Calu3 (cell line): ENCODE results near the gene DERA. TPM values are rescaled to one million over a fixed set of nuclear protein-coding genes. Genes with fewer than 3 reads are reported as not detected.
"Not testable (repeated sequence)": the region's sequence is repeated elsewhere in the genome, so short reads cannot be mapped to it uniquely, and the experiment has no call there.

Experiments used
- BruUV-seq: library from RNA; stranded (reverse); fragments of 400-500 nt; replicated peaks from 2 replicates; lab custom pipeline; 2021; lab: Mats Ljungman, UMichigan
- CTCF ChIA-PET: fragments of 300-600 bp; sonication (Branson Sonifier 250); formaldehyde crosslinking; loops from one replicate; lab custom pipeline; 2022; ENCODE audit warnings: antibody characterized with exemption; lab: Charles Lee
- DNase-seq: peaks from one replicate; pipeline ENCODE4 v3.0.0; 2022
- H3K27ac Mint-ChIP-seq: one replicate; pipeline ENCODE4 v1.8.0; 2022; ENCODE audit warnings: mixed read lengths; ENCODE audit not compliant: unreplicated experiment
- H3K27me3 Mint-ChIP-seq: one replicate; pipeline ENCODE4 v1.8.0; 2022; ENCODE audit warnings: mixed read lengths; ENCODE audit not compliant: unreplicated experiment
- H3K36me3 Mint-ChIP-seq: one replicate; pipeline ENCODE4 v1.8.0; 2022; ENCODE audit warnings: mild to moderate bottlenecking, moderate library complexity, mixed read lengths; ENCODE audit not compliant: insufficient read depth, unreplicated experiment
- H3K4me1 Mint-ChIP-seq: one replicate; pipeline ENCODE4 v1.8.0; 2022; ENCODE audit warnings: mild to moderate bottlenecking, low read depth, mixed read lengths; ENCODE audit not compliant: unreplicated experiment
- H3K4me3 Mint-ChIP-seq: one replicate; pipeline ENCODE4 v1.8.0; 2022; ENCODE audit warnings: mild to moderate bottlenecking, low read depth, moderate library complexity, mixed read lengths; ENCODE audit not compliant: unreplicated experiment
- H3K9me3 Mint-ChIP-seq: one replicate; pipeline ENCODE4 v1.8.0; 2022; ENCODE audit warnings: low read depth, mixed read lengths; ENCODE audit not compliant: unreplicated experiment
- intact Hi-C: fragments of 100-400 bp; cut with micrococcal nuclease; formaldehyde crosslinking; loops from one replicate; pipeline ENCODE4 v1.10.0; 2022; ENCODE audit not compliant: unreplicated experiment
- total RNA-seq: library from RNA; stranded (reverse); gene quantifications from 2 replicates; pipeline ENCODE4 v1.2.3, GENCODE V29; 2022
- TF ChIP-seq, protein P1 (sequence below): fragments of 200-600 bp; IDR thresholded peaks from one replicate; pipeline ENCODE4 v1.8.0; 2022; ENCODE audit warnings: antibody characterized with exemption; ENCODE audit not compliant: unreplicated experiment

The DERA gene
- total RNA-seq, 1 experiment from 2014 or later, result 29.8 TPM

- Mint-ChIP-seq H3K4me3 (no peak overlapping the region), H3K9me3 (no peaks in the 10 kb centered on the region), H3K36me3 (no peaks in the 10 kb centered on the region), H3K27me3 (no peaks in the 10 kb centered on the region), H3K4me1 (peaks cover 13% of the 10 kb centered on the region), H3K27ac (no peak overlapping the region)
- no TSS peak for BruUV-seq
- CTCF ChIA-PET, result interaction anchor here (0.9 kb wide), 2 partner anchors 17 to 28 kb away, joined by 3 to 4 read pairs; no protein-coding TSS in a partner anchor
- TF ChIP-seq, protein P1, sequence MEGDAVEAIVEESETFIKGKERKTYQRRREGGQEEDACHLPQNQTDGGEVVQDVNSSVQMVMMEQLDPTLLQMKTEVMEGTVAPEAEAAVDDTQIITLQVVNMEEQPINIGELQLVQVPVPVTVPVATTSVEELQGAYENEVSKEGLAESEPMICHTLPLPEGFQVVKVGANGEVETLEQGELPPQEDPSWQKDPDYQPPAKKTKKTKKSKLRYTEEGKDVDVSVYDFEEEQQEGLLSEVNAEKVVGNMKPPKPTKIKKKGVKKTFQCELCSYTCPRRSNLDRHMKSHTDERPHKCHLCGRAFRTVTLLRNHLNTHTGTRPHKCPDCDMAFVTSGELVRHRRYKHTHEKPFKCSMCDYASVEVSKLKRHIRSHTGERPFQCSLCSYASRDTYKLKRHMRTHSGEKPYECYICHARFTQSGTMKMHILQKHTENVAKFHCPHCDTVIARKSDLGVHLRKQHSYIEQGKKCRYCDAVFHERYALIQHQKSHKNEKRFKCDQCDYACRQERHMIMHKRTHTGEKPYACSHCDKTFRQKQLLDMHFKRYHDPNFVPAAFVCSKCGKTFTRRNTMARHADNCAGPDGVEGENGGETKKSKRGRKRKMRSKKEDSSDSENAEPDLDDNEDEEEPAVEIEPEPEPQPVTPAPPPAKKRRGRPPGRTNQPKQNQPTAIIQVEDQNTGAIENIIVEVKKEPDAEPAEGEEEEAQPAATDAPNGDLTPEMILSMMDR, result no peak
- DNase-seq, result no peak
- intact Hi-C loops, result no loop called here
Observed at GRCh38 chr12:15937902-15938301, 26.8 kb downstream of the DERA start.

DNA sequence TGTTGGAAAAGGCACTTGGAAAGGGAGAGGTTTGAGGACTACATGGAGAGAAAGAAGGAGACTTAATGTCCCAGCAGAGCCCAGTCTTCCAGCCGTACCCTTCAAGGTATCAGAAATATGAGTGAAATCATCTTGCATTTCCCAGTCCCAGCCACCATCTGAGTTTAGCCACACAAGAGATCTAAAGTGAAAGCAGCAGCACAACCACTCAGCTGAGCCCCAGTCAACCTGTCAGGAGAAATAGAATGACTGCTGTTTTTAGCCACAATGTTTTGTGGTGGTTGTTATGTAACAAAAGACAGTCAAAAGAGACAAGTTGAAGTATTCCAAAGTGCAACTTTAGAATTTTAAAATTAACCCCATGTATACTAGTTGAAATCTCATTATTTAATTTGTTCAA lies 28.0 kb downstream of the DERA start:
- intact Hi-C loops, result no loop called here
- no peaks in the 10 kb centered on the region for H3K9me3 Mint-ChIP-seq
- H3K4me3 Mint-ChIP-seq, result no peak overlapping the region
- TF ChIP-seq, protein P1, result no peak
- peak overlapping the region; percentile 65 for H3K27ac Mint-ChIP-seq
- BruUV-seq, result no TSS peak
- H3K27me3 Mint-ChIP-seq, result no peaks in the 10 kb centered on the region
- CTCF ChIA-PET, result no interaction called here
- no peak for DNase-seq
- H3K36me3 Mint-ChIP-seq, result no peaks in the 10 kb centered on the region
- H3K4me1 Mint-ChIP-seq, result peaks cover 13% of the 10 kb centered on the region

- H3K9me3 Mint-ChIP-seq, result peaks cover 3% of the 10 kb centered on the region
- CTCF ChIA-PET, result no interaction called here
- peaks cover 13% of the 10 kb centered on the region for H3K4me1 Mint-ChIP-seq
- no TSS peak for BruUV-seq
- H3K36me3 Mint-ChIP-seq, result no peaks in the 10 kb centered on the region
- TF ChIP-seq, protein P1, result no peak
- H3K27ac Mint-ChIP-seq, result no peak overlapping the region
- intact Hi-C loops, result no loop called here
- no peak overlapping the region for H3K4me3 Mint-ChIP-seq
- H3K27me3 Mint-ChIP-seq, result no peaks in the 10 kb centered on the region
- no peak for DNase-seq
Observed at GRCh38 chr12:15942475-15942874, 31.3 kb downstream of the DERA start.

DNA sequence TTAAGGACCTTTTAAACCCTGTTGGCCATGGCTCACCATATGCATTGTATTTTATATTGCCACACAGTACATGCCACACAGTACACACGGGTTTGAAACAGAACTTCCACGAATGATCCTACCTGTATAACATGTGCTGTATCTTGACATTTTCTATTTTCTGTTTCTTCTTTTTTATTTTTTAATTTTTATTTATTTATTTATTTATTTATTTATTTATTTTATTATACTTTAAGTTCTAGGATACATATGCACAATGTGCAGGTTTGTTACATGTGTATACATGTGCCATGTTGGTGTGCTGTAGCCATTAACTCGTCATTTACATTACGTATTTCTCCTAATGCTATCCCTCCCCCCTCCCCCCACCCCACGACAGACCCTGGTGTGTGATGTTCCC lies 32.4 kb downstream of the DERA start:
- H3K4me1 Mint-ChIP-seq, H3K4me3 Mint-ChIP-seq, BruUV-seq, DNase-seq, intact Hi-C loops, H3K36me3 Mint-ChIP-seq, H3K27me3 Mint-ChIP-seq, H3K9me3 Mint-ChIP-seq, H3K27ac Mint-ChIP-seq, CTCF ChIA-PET: not testable (repeated sequence)

DNA sequence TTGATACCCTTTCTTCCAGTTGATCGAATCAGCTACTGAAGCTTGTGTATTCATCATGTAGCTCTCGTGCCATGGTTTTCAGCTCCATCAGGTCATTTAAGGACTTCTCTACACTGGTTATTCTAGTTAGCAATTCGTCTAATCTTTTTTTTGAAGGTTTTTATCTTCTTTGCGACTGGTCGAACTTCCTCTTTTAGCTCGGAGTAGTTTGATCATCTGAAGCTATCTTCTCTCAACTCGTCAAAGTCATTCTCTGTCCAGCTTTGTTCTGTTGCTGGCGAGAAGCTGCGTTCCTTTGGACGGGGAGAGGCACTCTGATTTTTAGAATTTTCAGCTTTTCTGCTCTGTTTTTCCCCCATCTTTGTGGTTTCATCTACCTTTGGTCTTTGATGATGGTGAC lies 37.3 kb downstream of the DERA start:
- H3K27me3 Mint-ChIP-seq, CTCF ChIA-PET, H3K4me1 Mint-ChIP-seq, H3K4me3 Mint-ChIP-seq, DNase-seq, H3K9me3 Mint-ChIP-seq, H3K36me3 Mint-ChIP-seq, H3K27ac Mint-ChIP-seq, BruUV-seq, intact Hi-C loops: not testable (repeated sequence)
